Testis (tissue), 2 donors: ENCODE data around the gene TBC1D17.

Experiments
- CTCF ChIP-seq, 3 experiments: fragments of 450-650 bp in 2 of 3; fragments of 200-600 bp in 1 of 3; sonication (generic) in 1 of 3; IDR thresholded peaks; one replicate each; pipeline ENCODE4 v1.5.1; 2016 to 2019; ENCODE audit warnings: antibody characterized with exemption in 3 of 3, mild to moderate bottlenecking in 2 of 3, moderate library complexity in 1 of 3
- POLR2A ChIP-seq: fragments of 450-650 bp; IDR thresholded peaks from one replicate; pipeline ENCODE4 v1.6.1; 2017; ENCODE audit warnings: antibody characterized with exemption, mild to moderate bottlenecking, moderate library complexity

GRCh38 chr19:49856574-49857021, 20.9 kb upstream of the TBC1D17 start:
- TF ChIP-seq CTCF (IDR thresholded peaks at IDR 0.05): no peak
- TF ChIP-seq POLR2A: no peak
